ENCODE results near the gene GALNT18. TPM values are rescaled to one million over a fixed set of nuclear protein-coding genes. Genes with fewer than 3 reads are reported as not detected.

GALNT18 gene
- total and polyA plus RNA-seq, 4 donors, result 2.1 to 11.0 (median 3.8) TPM

DNA sequence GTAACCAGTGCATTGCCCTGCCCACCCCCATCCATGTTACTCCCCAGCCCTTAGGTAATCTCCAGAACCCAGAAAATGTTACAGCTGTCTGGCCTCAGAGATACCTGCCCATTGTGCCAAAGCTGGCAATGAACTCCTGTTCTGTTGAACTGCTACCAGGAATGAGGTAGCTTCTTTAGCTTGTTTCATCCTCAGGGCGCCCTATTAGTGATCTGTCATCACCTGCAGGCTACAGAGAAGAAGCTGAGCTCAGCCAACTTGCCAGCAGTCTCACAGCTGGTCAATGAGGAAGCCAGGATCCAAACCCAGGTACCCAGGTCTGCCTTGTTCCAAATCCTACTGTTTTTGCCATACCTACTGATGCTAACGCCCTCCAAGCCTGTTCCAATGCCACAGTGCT, 88.7 kb downstream of the GALNT18 start:
- Histone ChIP-seq H3K27ac (ENCODE audit: low read depth in 1 of 2, low read length in 2 of 2) (no peak overlapping the region), H3K27me3 (ENCODE audit: control insufficient read depth in 4 of 4, insufficient read depth in 4 of 4, low read length in 3 of 4) (no peaks in the 10 kb centered on the region), H3K36me3 (ENCODE audit: control insufficient read depth in 4 of 4, insufficient read depth in 3 of 4, low read depth in 1 of 4, low read length in 3 of 4) (no peaks in the 10 kb centered on the region), H3K4me3 (ENCODE audit: low read depth in 1 of 3, low read length in 3 of 3) (no peak overlapping the region), H3K9me3 (ENCODE audit: control insufficient read depth in 4 of 4, low read length in 3 of 4) (no peaks in the 10 kb centered on the region), H3K4me1 (ENCODE audit: control insufficient read depth in 4 of 4, insufficient read depth in 4 of 4, low read length in 3 of 4) (no peaks in the 10 kb centered on the region), H3K9ac (ENCODE audit: low read depth in 1 of 2, low read length in 2 of 2) (no peak overlapping the region)
- TF ChIP-seq RAD21 (IDR thresholded peaks at IDR 0.05), result no peak
- TF ChIP-seq HNF4G (IDR thresholded peaks at IDR 0.05), result no peak
- TF ChIP-seq ZBTB33 (IDR thresholded peaks at IDR 0.05), result no peak
- TF ChIP-seq, protein P1, sequence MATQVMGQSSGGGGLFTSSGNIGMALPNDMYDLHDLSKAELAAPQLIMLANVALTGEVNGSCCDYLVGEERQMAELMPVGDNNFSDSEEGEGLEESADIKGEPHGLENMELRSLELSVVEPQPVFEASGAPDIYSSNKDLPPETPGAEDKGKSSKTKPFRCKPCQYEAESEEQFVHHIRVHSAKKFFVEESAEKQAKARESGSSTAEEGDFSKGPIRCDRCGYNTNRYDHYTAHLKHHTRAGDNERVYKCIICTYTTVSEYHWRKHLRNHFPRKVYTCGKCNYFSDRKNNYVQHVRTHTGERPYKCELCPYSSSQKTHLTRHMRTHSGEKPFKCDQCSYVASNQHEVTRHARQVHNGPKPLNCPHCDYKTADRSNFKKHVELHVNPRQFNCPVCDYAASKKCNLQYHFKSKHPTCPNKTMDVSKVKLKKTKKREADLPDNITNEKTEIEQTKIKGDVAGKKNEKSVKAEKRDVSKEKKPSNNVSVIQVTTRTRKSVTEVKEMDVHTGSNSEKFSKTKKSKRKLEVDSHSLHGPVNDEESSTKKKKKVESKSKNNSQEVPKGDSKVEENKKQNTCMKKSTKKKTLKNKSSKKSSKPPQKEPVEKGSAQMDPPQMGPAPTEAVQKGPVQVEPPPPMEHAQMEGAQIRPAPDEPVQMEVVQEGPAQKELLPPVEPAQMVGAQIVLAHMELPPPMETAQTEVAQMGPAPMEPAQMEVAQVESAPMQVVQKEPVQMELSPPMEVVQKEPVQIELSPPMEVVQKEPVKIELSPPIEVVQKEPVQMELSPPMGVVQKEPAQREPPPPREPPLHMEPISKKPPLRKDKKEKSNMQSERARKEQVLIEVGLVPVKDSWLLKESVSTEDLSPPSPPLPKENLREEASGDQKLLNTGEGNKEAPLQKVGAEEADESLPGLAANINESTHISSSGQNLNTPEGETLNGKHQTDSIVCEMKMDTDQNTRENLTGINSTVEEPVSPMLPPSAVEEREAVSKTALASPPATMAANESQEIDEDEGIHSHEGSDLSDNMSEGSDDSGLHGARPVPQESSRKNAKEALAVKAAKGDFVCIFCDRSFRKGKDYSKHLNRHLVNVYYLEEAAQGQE (IDR thresholded peaks at IDR 0.05), result no peak
- TF ChIP-seq EGR1 (IDR thresholded peaks at IDR 0.05; ENCODE audit: low read depth in 2 of 2), result no peak
- no peak for TF ChIP-seq ATF3 (IDR thresholded peaks at IDR 0.05)
- TF ChIP-seq TAF1 (conservative IDR thresholded peaks at IDR 0.05), result no peak
- TF ChIP-seq SP1 (IDR thresholded peaks at IDR 0.05), result no peak
- no peak for TF ChIP-seq CTCF (IDR thresholded peaks at IDR 0.05; ENCODE audit: low read depth, low read length, missing input control)
- no peak for TF ChIP-seq NR2F2 (IDR thresholded peaks at IDR 0.05)
- TF ChIP-seq, protein P2, sequence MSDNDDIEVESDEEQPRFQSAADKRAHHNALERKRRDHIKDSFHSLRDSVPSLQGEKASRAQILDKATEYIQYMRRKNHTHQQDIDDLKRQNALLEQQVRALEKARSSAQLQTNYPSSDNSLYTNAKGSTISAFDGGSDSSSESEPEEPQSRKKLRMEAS (IDR thresholded peaks at IDR 0.05), result no peak
- no peak for TF ChIP-seq YY1 (IDR thresholded peaks at IDR 0.05)
- 96% methylated on average over 2 of the region's 2 CpGs for WGBS
- no peak for DNase-seq (ENCODE audit: low spot score)

GRCh38 chr11:11532574-11532973, 89.2 kb downstream of the GALNT18 start:
- no peak overlapping the region for H3K4me3 ChIP-seq (ENCODE audit: low read depth in 1 of 3, low read length in 3 of 3)
- H3K27ac ChIP-seq (ENCODE audit: low read depth in 1 of 2, low read length in 2 of 2), result no peak overlapping the region
- H3K27me3 ChIP-seq (ENCODE audit: control insufficient read depth in 4 of 4, insufficient read depth in 4 of 4, low read length in 3 of 4), result no peaks in the 10 kb centered on the region
- 87% methylated on average over 2 of the region's 2 CpGs for WGBS
- no peak for DNase-seq (ENCODE audit: low spot score)
- H3K9me3 ChIP-seq (ENCODE audit: control insufficient read depth in 4 of 4, low read length in 3 of 4), result no peaks in the 10 kb centered on the region
- H3K9ac ChIP-seq (ENCODE audit: low read depth in 1 of 2, low read length in 2 of 2), result no peak overlapping the region
- H3K36me3 ChIP-seq (ENCODE audit: control insufficient read depth in 4 of 4, insufficient read depth in 3 of 4, low read depth in 1 of 4, low read length in 3 of 4), result no peaks in the 10 kb centered on the region
- no peaks in the 10 kb centered on the region for H3K4me1 ChIP-seq (ENCODE audit: control insufficient read depth in 4 of 4, insufficient read depth in 4 of 4, low read length in 3 of 4)
- no peak for TF ChIP-seq NR2F2 (IDR thresholded peaks at IDR 0.05)
- TF ChIP-seq FOXA1 (IDR thresholded peaks at IDR 0.05), result no peak
- no peak for TF ChIP-seq HNF4A (conservative IDR thresholded peaks at IDR 0.05)
- TF ChIP-seq RAD21 (IDR thresholded peaks at IDR 0.05), result no peak
- no peak for TF ChIP-seq YY1 (IDR thresholded peaks at IDR 0.05)
- TF ChIP-seq GABPA (IDR thresholded peaks at IDR 0.05 in 1 of 2, conservative IDR thresholded peaks at IDR 0.05 in 1 of 2), result no peak
- no peak for TF ChIP-seq EGR1 (IDR thresholded peaks at IDR 0.05; ENCODE audit: low read depth in 2 of 2)
- TF ChIP-seq TAF1 (conservative IDR thresholded peaks at IDR 0.05), result no peak
- no peak for TF ChIP-seq ATF3 (IDR thresholded peaks at IDR 0.05)
- no peak for TF ChIP-seq JUND (IDR thresholded peaks at IDR 0.05)
- TF ChIP-seq, protein P2 (IDR thresholded peaks at IDR 0.05), result no peak
- TF ChIP-seq, protein P1 (IDR thresholded peaks at IDR 0.05), result no peak
- no peak for TF ChIP-seq SP1 (IDR thresholded peaks at IDR 0.05)
- TF ChIP-seq FOXA2 (IDR thresholded peaks at IDR 0.05), result no peak
- no peak for TF ChIP-seq CTCF (IDR thresholded peaks at IDR 0.05; ENCODE audit: low read depth, low read length, missing input control)

Measured in liver (tissue), 9 donors.